ENCODE measurements around the gene PLXNB1. TPM values are rescaled to one million over a fixed set of nuclear protein-coding genes. Genes with fewer than 3 reads are reported as not detected.
A peak's percentile ranks its signal among the peaks of the same experiment; 100 is the strongest.

Gene PLXNB1
- total and polyA plus RNA-seq, 2 experiments from 2014 or later: 49.0 to 144 TPM

- Mint-ChIP-seq H3K27me3 (ENCODE audit: insufficient read depth, low read depth, poor library complexity) (peaks cover 13% of the 10 kb centered on the region), H3K9me3 (peaks cover 3% of the 10 kb centered on the region; the same call in 1 of the 3 replicates), H3K4me1 (peaks cover 52% of the 10 kb centered on the region), H3K27ac (peak overlapping the region; percentile 97), H3K4me3 (peak overlapping the region; percentile 88), H3K36me3 (ENCODE audit: low read depth) (peaks cover 48% of the 10 kb centered on the region)
- H3F3A ChIP-seq (replicated peaks; ENCODE audit: low read depth): peaks cover 38% of the 10 kb centered on the region
- TF ChIP-seq ZNF114 (CRISPR knock-in tag; IDR thresholded peaks at IDR 0.05) (no peak), ETS1 (IDR thresholded peaks at IDR 0.05) (no peak), POLR2AphosphoS5 (IDR thresholded peaks at IDR 0.05; ENCODE audit: low read depth) (no peak), EZH2phosphoT487 (IDR thresholded peaks at IDR 0.05; ENCODE audit: unreplicated experiment) (no peak), STAT1 (IDR thresholded peaks at IDR 0.05; ENCODE audit: unreplicated experiment) (no peak), ZNF462 (CRISPR knock-in tag; IDR thresholded peaks at IDR 0.05) (no peak), NANOG (IDR thresholded peaks at IDR 0.05; ENCODE audit: borderline replicate concordance) (no peak), REST (IDR thresholded peaks at IDR 0.05; ENCODE audit: unreplicated experiment) (no peak), CREB1 (CRISPR knock-in tag; IDR thresholded peaks at IDR 0.05; ENCODE audit: low read depth) (no peak), EZH2 (IDR thresholded peaks at IDR 0.05; ENCODE audit: low read depth, unreplicated experiment) (no peak), ZNF331 (CRISPR knock-in tag; IDR thresholded peaks at IDR 0.05; ENCODE audit: low read depth) (no peak)
- H3K4me3 ChIP-seq: peak overlapping the region; percentile 84
- peak overlapping the region; percentile 99 for H3K27ac ChIP-seq (ENCODE audit: low read depth)
- no peaks in the 10 kb centered on the region for H3K9me2 ChIP-seq (ENCODE audit: insufficient read depth)
- peak overlapping the region; percentile 86 for H3K4me2 ChIP-seq
- H3K4me1 ChIP-seq (ENCODE audit: insufficient read depth): peaks cover 35% of the 10 kb centered on the region
- H3K27me3 ChIP-seq (ENCODE audit: insufficient read depth): no peaks in the 10 kb centered on the region
- peaks cover 48% of the 10 kb centered on the region for H3K79me2 ChIP-seq (replicated peaks; ENCODE audit: insufficient read depth)
- no peak for DNase-seq (ENCODE audit: low spot score)
- H2AFZ ChIP-seq: no peak overlapping the region
- peaks cover 10% of the 10 kb centered on the region for H3K36me3 ChIP-seq (ENCODE audit: insufficient read depth)
- H4K20me1 ChIP-seq (replicated peaks; ENCODE audit: insufficient read depth): peaks cover 9% of the 10 kb centered on the region
- no peak for ATAC-seq
These were observed 819 bp upstream of the PLXNB1 start for GRCh38 chr3:48430708-48431101.

Measured in GM23338 (cell line).